ENCODE measurements around the gene RASSF10. TPM values are rescaled to one million over a fixed set of nuclear protein-coding genes. Genes with fewer than 3 reads are reported as not detected.

Gene RASSF10
- total RNA-seq, 1 experiment from 2014 or later = not detected

GRCh38 chr11:12966002-12966401 is 43.1 kb upstream of the RASSF10 start (continued):
- TF ChIP-seq MAX (IDR thresholded peaks at IDR 0.05) (no peak), CTCF (IDR thresholded peaks at IDR 0.05 in 2 of 3, conservative IDR thresholded peaks at IDR 0.05 in 1 of 3; ENCODE audit: borderline replicate concordance in 1 of 3, insufficient read depth in 1 of 3, low read depth in 2 of 3, low read length in 2 of 3) (no peak), SIN3A (IDR thresholded peaks at IDR 0.05; ENCODE audit: low read depth) (no peak), FOSL1 (IDR thresholded peaks at IDR 0.05; ENCODE audit: low read depth) (no peak)

- intact Hi-C loops (cut with micrococcal nuclease) = loop anchor here (10.0 kb wide), 1 partner anchor 417 kb away; no protein-coding TSS in a partner anchor
- TF ChIP-seq CEBPB (IDR thresholded peaks at IDR 0.05; ENCODE audit: low read depth) = no peak
- TF ChIP-seq POLR2AphosphoS5 (IDR thresholded peaks at IDR 0.05; ENCODE audit: low read depth, low read length) = no peak
- TF ChIP-seq TCF7L2 (IDR thresholded peaks at IDR 0.05; ENCODE audit: borderline replicate concordance, extremely low read depth, insufficient read depth, insufficient read length) = no peak
- TF ChIP-seq YY1 (IDR thresholded peaks at IDR 0.05; ENCODE audit: extremely low read depth, insufficient replicate concordance, low read depth, low read length) = no peak
- no peak for TF ChIP-seq CTCF (IDR thresholded peaks at IDR 0.05 in 2 of 3, conservative IDR thresholded peaks at IDR 0.05 in 1 of 3; ENCODE audit: borderline replicate concordance in 1 of 3, insufficient read depth in 1 of 3, low read depth in 2 of 3, low read length in 2 of 3)
- TF ChIP-seq ATF3 (IDR thresholded peaks at IDR 0.05) = no peak
- TF ChIP-seq ZNF274 (IDR thresholded peaks at IDR 0.05; ENCODE audit: low read depth, low read length) = no peak
- Histone ChIP-seq H3K27ac (ENCODE audit: low read depth, low read length) (no peak overlapping the region), H3K9me2 (ENCODE audit: insufficient read depth) (no peaks in the 10 kb centered on the region), H2AFZ (ENCODE audit: low read depth, low read length, poor library complexity, severe bottlenecking) (no peak overlapping the region), H3K4me3 (replicated peaks in 1 of 2; ENCODE audit: low read depth in 1 of 2, low read length in 2 of 2) (no peak overlapping the region), H3K27me3 (ENCODE audit: insufficient read depth, low read length) (no peaks in the 10 kb centered on the region), H3K9ac (ENCODE audit: low read length) (no peak overlapping the region), H3K36me3 (ENCODE audit: control insufficient read depth in 1 of 2, insufficient read depth in 2 of 2, low read length in 2 of 2) (no peaks in the 10 kb centered on the region), H3K4me1 (ENCODE audit: control insufficient read depth in 1 of 2, insufficient read depth in 2 of 2, low read length in 2 of 2) (peaks cover 0 to 20% of the 10 kb centered on the region in 2 experiments; a peak in 1 of 4 replicates), H3K9me3 (ENCODE audit: control insufficient read depth in 1 of 2, insufficient read depth in 1 of 2, low read depth in 1 of 2, low read length in 2 of 2) (no peaks in the 10 kb centered on the region), H3K79me2 (ENCODE audit: insufficient read depth, low read length) (no peaks in the 10 kb centered on the region), H4K20me1 (ENCODE audit: insufficient read depth) (no peaks in the 10 kb centered on the region), H3K4me2 (ENCODE audit: low read length) (0 out of 2 replicates have a peak overlapping the region, but pooled peaks have one; percentile 5)
- RAD21 ChIA-PET (ENCODE audit: low non-redundant PET in 1 of 2, low total read pairs in 2 of 2, uncharacterized antibody in 2 of 2, unreplicated experiment in 2 of 2) = no interaction called here
- ATAC-seq (no peak), DNase-seq (ENCODE audit: low read depth, low spot score) (no peak)
- BruUV-seq (replicated peaks) = no TSS peak
- CTCF ChIA-PET = interaction anchor here (1.2 kb wide), 1 partner anchor 637 kb away, joined by 3 read pairs; no protein-coding TSS in a partner anchor
- POLR2A ChIA-PET = no interaction called here
These were observed 41.0 kb upstream of the RASSF10 start for GRCh38 chr11:12968101-12968500.

All from HCT116 (cell line).